Epithelial cell of esophagus (primary cell): ENCODE measurements around the gene RNASEH1.

Source experiments
- DNase-seq: peaks from one replicate; pipeline ENCODE4 v3.0.0; 2010; ENCODE audit warnings: low read depth
- H3K4me3 ChIP-seq: 2 replicates; pipeline ENCODE4 v1.5.1; 2011; ENCODE audit warnings: mild to moderate bottlenecking, low read length, control low read depth
- TF ChIP-seq, protein P1 (sequence below): IDR thresholded peaks from 2 replicates; pipeline ENCODE4 v1.5.1; 2011; ENCODE audit warnings: low read depth, mild to moderate bottlenecking, low read length, control low read depth, inconsistent platforms; ENCODE audit not compliant: insufficient read depth; ENCODE audit errors: missing control alignments

Gene RNASEH1

DNA sequence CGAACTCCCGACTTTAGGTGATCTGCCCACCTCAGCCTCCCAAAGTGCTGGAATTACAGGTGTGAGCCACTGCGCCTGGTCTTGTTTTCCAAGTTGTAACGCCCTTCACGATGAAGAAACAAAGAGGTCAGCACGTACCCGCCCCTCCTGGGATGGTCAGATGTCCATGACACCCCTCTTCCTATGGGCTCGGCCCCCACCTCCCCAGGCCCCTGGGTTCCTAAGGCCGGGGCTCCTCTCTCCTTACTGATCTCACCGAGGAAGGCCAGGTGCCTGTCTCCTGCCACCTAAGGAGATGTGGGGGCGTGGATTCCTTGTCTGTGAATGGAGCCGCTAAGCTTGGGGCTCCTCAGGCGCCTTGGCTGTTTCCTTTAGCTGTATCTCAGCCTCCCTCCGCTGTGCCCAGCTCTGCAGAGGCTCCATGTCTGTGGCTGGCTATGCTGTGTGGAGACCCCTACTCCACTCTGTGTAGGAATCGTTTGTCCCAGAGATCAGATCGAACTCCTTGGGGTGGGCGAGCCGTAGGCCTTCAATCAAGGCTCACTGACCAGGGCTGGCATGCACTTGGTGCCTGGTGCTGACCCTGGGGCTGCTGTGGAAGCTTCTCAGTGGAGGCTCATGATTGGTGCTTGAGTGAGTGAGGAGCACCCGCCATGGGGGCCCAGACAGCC is 45.5 kb upstream of the RNASEH1 start:
- TF ChIP-seq, protein P1, sequence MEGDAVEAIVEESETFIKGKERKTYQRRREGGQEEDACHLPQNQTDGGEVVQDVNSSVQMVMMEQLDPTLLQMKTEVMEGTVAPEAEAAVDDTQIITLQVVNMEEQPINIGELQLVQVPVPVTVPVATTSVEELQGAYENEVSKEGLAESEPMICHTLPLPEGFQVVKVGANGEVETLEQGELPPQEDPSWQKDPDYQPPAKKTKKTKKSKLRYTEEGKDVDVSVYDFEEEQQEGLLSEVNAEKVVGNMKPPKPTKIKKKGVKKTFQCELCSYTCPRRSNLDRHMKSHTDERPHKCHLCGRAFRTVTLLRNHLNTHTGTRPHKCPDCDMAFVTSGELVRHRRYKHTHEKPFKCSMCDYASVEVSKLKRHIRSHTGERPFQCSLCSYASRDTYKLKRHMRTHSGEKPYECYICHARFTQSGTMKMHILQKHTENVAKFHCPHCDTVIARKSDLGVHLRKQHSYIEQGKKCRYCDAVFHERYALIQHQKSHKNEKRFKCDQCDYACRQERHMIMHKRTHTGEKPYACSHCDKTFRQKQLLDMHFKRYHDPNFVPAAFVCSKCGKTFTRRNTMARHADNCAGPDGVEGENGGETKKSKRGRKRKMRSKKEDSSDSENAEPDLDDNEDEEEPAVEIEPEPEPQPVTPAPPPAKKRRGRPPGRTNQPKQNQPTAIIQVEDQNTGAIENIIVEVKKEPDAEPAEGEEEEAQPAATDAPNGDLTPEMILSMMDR: no peak
- no peak overlapping the region for H3K4me3 ChIP-seq
- DNase-seq: no peak

DNA sequence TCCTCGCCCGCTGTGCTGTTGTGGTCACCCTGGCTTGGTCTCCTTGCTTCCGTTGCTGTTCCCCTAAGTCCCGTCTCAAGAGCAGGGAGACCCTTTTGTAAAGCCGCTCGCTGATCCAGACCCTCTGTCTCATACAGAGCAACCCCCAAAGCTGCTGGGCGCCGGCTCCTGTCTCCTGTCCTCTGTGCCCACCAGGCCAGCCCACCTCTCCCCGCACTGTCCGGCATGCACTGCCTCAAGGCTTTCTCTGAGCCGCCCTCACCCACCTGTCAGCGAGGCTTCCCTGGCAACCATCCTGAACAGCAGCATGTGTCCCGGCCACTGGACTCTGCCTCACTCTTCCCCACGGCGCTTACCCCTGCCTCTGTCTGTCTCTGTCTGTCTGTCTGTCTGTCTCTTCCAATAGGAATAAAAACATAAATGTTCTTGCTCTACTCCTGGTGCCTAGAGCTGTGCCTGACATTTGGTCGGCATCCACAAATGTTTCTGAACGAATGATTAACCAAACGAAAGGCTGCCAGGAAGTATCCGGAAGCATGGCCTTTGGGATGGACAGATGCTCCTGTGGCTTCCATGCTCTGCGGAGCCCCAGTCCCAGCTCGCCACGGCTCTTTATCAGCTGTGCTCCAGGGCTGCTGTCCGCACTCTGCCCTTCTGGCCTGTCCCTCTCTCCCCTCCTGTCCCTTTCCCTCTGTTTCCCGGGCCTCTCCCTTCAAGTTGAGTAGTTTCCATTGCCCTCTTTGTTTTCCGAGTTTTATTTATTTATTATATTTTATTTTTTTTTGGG is 44.6 kb upstream of the RNASEH1 start:
- TF ChIP-seq, protein P1: no peak
- no peak for DNase-seq
- no peak overlapping the region for H3K4me3 ChIP-seq

DNA sequence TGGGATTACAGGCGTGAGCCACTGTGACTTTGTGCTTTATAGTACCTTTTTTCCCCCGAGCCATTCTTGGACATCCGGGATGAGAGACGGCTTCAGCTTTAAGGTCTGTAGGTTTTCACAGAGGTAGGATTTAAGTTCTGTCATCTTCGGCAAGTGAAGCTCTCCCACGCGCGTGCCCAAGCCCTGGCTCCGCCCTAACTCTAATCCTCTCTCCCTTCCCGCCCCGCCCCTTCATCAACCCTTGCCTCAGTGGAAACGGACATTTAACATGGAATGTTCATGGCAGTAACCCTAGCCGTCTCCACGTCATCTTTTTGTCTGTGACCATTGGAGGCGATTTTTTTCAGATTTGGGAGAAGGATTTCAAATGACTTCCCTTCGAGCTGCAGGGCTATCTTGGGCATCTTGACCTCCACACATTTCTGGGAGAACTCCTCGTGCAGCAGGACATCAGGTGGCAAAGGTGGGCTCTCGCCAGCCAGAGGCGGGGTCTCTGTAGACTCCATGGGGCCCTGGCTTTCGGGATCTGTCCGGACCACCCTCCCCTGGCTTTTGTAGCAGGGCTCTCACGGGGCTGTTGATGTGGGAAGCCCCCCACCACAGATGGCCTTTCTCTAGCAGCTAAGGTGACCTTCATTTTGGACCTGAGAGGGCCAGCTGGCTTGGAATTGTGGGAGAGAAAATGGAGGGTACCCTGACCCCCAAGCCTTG is 43.6 kb upstream of the RNASEH1 start:
- H3K4me3 ChIP-seq: no peak overlapping the region
- DNase-seq: no peak
- TF ChIP-seq, protein P1: no peak

DNA sequence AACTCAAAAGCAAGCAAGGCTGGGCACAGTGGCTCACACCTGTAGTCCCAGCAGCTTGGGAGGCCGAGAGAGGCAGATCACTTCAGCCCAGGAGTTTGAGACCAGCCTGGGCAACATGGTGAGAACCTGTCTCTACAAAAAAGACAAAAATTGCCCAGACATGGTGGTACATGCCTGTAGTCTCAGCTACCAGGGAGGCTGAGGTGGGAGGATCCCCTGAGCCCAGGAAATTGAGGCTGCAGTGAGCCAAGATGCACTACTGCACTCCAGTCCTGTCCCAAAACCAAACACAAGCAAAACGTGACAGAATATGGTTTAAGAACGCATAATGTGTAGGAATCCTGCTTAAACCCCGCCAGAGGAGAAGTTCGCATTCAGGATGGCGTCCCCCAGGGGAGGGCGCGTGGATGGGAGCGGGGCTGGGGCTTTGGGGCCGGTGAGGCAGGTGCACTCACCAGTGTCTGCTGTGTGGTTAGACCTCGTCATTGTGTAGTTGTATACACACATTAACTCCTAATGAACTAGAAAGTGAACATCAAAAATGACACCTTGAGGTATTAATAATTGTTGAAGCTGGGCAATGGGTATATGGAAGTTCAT is 42.2 kb upstream of the RNASEH1 start:
- no peak overlapping the region for H3K4me3 ChIP-seq
- DNase-seq: no peak
- TF ChIP-seq, protein P1: no peak

DNA sequence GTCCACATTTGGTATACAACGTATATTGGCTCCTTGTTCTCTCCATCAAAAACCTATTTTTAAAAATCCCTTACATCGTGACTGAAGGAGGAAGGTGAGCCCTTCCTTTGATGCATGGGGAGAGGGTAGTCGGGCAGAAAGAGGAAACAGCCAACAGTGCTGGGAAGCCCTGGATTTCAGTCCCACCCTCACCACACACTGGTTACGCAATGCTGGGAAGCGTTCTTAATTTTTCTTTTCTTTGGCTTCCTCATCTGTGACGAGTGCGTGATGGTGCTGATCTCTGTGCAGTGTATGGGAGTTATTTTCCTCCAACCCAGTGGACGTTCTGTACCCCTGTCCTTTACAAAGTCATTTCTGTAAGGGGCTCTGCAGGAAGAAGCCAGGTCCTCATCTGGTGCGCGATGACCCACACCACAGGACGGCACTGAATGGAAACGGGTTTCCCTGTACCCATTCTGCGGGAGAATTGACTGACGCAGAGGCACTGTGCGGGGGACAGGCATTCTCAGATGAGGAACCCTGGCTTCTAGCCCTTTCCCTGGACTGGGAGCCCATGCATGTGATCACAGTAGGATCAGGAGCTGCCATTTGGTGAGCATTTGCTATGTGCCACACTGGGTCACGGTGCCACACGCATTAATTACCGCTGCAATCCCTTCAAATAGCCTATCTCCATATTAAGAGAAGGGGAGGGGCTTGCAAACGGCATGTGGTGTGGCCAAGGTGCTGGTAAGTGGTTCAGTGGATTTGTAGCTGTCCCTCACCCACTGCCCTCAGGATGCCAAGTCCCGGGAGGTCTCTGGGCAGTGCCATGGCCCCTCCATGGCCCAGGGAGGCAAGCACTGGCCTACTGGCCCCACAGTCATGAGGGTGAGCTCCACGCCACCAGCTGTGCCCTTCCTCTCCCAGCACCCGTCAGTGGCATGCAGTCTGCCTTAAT is 41.0 kb upstream of the RNASEH1 start:
- TF ChIP-seq, protein P1: no peak
- no peak overlapping the region for H3K4me3 ChIP-seq
- DNase-seq: no peak

DNA sequence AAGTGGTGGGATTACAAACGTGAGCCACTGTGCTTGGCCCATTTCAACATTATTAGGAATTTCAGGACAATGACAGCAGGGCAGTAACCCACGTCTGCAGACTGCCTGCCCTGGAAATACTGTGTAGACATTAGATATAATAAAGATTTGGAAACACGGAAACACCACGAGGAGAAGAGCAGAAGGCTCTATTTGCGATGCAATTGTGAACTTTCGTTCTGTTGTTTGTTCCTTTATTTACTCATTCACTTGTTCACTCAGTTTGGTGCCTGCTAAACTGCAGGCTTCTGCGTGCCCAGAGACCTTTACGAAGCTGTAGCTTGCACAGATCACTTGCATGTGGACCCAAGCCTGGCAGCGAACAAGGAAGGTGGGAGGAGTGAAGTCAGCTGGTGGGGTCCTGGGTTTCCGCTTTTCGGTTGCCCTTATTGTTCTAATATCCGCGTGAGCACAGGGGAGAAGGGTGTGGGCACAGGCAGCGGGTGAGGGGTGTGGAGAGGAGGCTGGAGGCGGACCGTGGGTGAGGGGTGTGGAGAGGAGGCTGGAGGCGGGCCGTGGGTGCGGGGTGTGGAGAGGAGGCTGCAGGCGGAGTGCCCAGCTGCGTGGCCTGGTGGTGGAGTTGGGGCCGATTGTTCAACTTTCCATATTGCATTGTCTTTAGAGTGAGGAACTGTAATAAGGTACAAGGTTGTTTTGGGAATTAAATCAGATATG is 40.2 kb upstream of the RNASEH1 start:
- no peak overlapping the region for H3K4me3 ChIP-seq
- TF ChIP-seq, protein P1: no peak
- no peak for DNase-seq
